K562 (cell line): ENCODE measurements around the gene BCAS1. TPM values are rescaled to one million over a fixed set of nuclear protein-coding genes. Genes with fewer than 3 reads are reported as not detected.

Experiments used
- ATF7 ChIP-seq: fragments of 450-650 bp; IDR thresholded peaks from 2 replicates; pipeline ENCODE4 v1.7.1; 2014; ENCODE audit warnings: mild to moderate bottlenecking, moderate library complexity
- CBFA2T3 ChIP-seq: fragments of 450-650 bp; IDR thresholded peaks from 2 replicates; pipeline ENCODE4 v1.6.1; 2017
- CEBPG ChIP-seq, 3 experiments: fragments of 200-800 bp in 1 of 3; sonication (Bioruptor generic) in 1 of 3; sonication (generic) in 1 of 3; formaldehyde crosslinking in 1 of 3; IDR thresholded peaks in 2 of 3; conservative IDR thresholded peaks in 1 of 3; 2 replicates each; pipeline versions ENCODE4 v1.6.1 to v1.8.0; 2016 to 2022; ENCODE audit warnings: missing compliant biosample characterization in 2 of 3, missing genetic modification characterization in 2 of 3, mild to moderate bottlenecking in 1 of 3, missing genetic modification reagents in 1 of 3
- EGR1 ChIP-seq: fragments of 450-650 bp; conservative IDR thresholded peaks from 2 replicates; pipeline ENCODE4 v1.6.1; 2017; ENCODE audit warnings: mild to moderate bottlenecking
- FOXA3 ChIP-seq, 2 experiments: fragments of 450-650 bp in 1 of 2; sonication (generic) in 1 of 2; formaldehyde crosslinking; IDR thresholded peaks in 1 of 2; conservative IDR thresholded peaks in 1 of 2; 2 replicates each; pipeline versions ENCODE4 v1.4.0 to v1.8.0; 2020 to 2022; ENCODE audit warnings: mild to moderate bottlenecking in 2 of 2, missing genetic modification reagents in 1 of 2
- FOXK2 ChIP-seq, 2 experiments: fragments of 450-650 bp; IDR thresholded peaks in 1 of 2; conservative IDR thresholded peaks in 1 of 2; 2 replicates each; pipeline ENCODE4 v1.6.1; 2016; ENCODE audit warnings: low read depth in 2 of 2, mild to moderate bottlenecking in 1 of 2
- JUNB ChIP-seq: fragments of 450-650 bp; formaldehyde crosslinking; conservative IDR thresholded peaks from 2 replicates; pipeline ENCODE4 v1.4.0; 2020; ENCODE audit warnings: mild to moderate bottlenecking
- KDM1A ChIP-seq, 2 experiments: fragments of 450-650 bp; IDR thresholded peaks; 2 replicates each; pipeline ENCODE4 v1.6.1; 2016; ENCODE audit warnings: mild to moderate bottlenecking in 2 of 2
- POLR2AphosphoS5 ChIP-seq: IDR thresholded peaks from 2 replicates; pipeline ENCODE4 v1.6.1; 2011; ENCODE audit warnings: mild to moderate bottlenecking, low read depth, low read length, moderate library complexity; ENCODE audit not compliant: control insufficient read depth, insufficient read depth
- PTTG1 ChIP-seq: fragments of 450-650 bp; IDR thresholded peaks from 2 replicates; pipeline ENCODE4 v1.6.1; 2016; ENCODE audit warnings: low read depth, mild to moderate bottlenecking, missing genetic modification characterization, missing compliant biosample characterization
- RUNX1 ChIP-seq: sonication (generic); IDR thresholded peaks from 2 replicates; pipeline ENCODE4 v1.6.1; 2016; ENCODE audit warnings: antibody characterized with exemption, low read depth
- SMARCA4 ChIP-seq: fragments of 450-650 bp; IDR thresholded peaks from 2 replicates; pipeline ENCODE4 v1.6.1; 2016
- SMARCC2 ChIP-seq: fragments of 450-650 bp; IDR thresholded peaks from 2 replicates; pipeline ENCODE4 v1.6.1; 2017; ENCODE audit warnings: antibody characterized with exemption, moderate library complexity, mild to moderate bottlenecking, low read depth
- TOE1 ChIP-seq, 2 experiments: fragments of 450-650 bp in 1 of 2; sonication (generic) in 1 of 2; formaldehyde crosslinking in 1 of 2; IDR thresholded peaks; 2 replicates each; pipeline versions ENCODE4 v1.7.1 to v1.8.0; 2016 to 2022; ENCODE audit warnings: borderline replicate concordance in 2 of 2, mild to moderate bottlenecking in 2 of 2, antibody characterized with exemption in 1 of 2, inconsistent platforms in 1 of 2, low read depth in 1 of 2, missing genetic modification reagents in 1 of 2, moderate library complexity in 1 of 2
- ZNF212 ChIP-seq: fragments of 450-650 bp; formaldehyde crosslinking; IDR thresholded peaks from 2 replicates; pipeline ENCODE4 v1.4.0; 2020; ENCODE audit warnings: mild to moderate bottlenecking
- ZNF384 ChIP-seq: IDR thresholded peaks from 2 replicates; pipeline ENCODE4 v1.6.1; 2012; ENCODE audit warnings: low read depth, low read length, improper control_type of control experiment
- polyA plus RNA-seq, 8 experiments: library from polyadenylated mRNA; depleted of rRNA in 4 of 8; stranded (reverse) in 5 of 8; unstranded in 3 of 8; fragments of >200 nt; fragmentation: Nextera tagmentation in 2 of 8; fragmentation: Illumina TruSeq in 1 of 8; extraction: Ambion mirVana in 2 of 8; extraction: Trizol in 1 of 8; gene quantifications; 2 replicates each; pipeline versions ENCODE4 v1.2.1 to v1.2.3, GENCODE V29; 2011 to 2014; ENCODE audit warnings: inconsistent platforms in 1 of 8, missing spikeins in 1 of 8
- total RNA-seq, 7 experiments: library from RNA; depleted of rRNA in 6 of 7; stranded (reverse); fragments of >200 nt in 6 of 7; fragmentation: Illumina TruSeq in 2 of 7; extraction: Trizol in 2 of 7; gene quantifications; 2 replicates each; pipeline versions ENCODE4 v1.2.1 to v1.2.3, GENCODE V29; 2011 to 2021; ENCODE audit warnings: low replicate concordance in 1 of 7
- TF ChIP-seq, protein P1 (sequence below), 2 experiments: fragments of 150-350 bp in 1 of 2; IDR thresholded peaks; 2 replicates each; pipeline ENCODE4 v1.6.1; 2012 to 2016; ENCODE audit warnings: low read depth in 2 of 2, low read length in 2 of 2, mild to moderate bottlenecking in 1 of 2, moderate library complexity in 1 of 2
- TF ChIP-seq, protein P2 (sequence below): fragments of 250-450 bp; sonication (Bioruptor Pico); IDR thresholded peaks from 2 replicates; pipeline ENCODE4 v1.8.0; 2022; ENCODE audit warnings: moderate library complexity, mild to moderate bottlenecking, inconsistent platforms
- TF ChIP-seq, protein P3 (sequence below): fragments of 450-650 bp; IDR thresholded peaks from 2 replicates; pipeline ENCODE4 v1.6.1; 2016; ENCODE audit warnings: mild to moderate bottlenecking

Gene BCAS1
- total and polyA plus RNA-seq, 9 of the 15 experiments (the other 6 are each of a cell fraction or from before 2014, with no cell fraction given) = 0.18 to 2.3 (median 0.93) TPM

DNA sequence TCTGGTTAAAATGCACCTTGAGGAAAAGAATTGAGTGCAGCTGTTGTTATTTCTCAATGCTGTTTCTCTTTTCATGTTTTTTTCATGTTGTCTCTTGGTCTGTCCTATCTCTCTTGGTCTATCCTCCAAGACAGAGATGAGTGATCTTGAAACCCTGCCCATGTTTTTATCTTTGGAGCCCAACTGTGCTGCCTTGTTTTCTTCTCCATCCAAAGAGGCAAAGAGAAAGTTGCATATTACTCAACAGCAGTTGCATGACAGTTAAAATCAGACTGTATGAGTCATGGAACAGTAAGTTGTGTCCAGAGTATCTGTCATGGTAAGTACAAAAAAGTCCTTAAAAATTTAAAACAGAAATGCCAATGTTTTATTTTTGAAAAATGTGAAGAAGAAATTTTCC lies 26.2 kb downstream of the BCAS1 start (continued):
- TF ChIP-seq, protein P1, sequence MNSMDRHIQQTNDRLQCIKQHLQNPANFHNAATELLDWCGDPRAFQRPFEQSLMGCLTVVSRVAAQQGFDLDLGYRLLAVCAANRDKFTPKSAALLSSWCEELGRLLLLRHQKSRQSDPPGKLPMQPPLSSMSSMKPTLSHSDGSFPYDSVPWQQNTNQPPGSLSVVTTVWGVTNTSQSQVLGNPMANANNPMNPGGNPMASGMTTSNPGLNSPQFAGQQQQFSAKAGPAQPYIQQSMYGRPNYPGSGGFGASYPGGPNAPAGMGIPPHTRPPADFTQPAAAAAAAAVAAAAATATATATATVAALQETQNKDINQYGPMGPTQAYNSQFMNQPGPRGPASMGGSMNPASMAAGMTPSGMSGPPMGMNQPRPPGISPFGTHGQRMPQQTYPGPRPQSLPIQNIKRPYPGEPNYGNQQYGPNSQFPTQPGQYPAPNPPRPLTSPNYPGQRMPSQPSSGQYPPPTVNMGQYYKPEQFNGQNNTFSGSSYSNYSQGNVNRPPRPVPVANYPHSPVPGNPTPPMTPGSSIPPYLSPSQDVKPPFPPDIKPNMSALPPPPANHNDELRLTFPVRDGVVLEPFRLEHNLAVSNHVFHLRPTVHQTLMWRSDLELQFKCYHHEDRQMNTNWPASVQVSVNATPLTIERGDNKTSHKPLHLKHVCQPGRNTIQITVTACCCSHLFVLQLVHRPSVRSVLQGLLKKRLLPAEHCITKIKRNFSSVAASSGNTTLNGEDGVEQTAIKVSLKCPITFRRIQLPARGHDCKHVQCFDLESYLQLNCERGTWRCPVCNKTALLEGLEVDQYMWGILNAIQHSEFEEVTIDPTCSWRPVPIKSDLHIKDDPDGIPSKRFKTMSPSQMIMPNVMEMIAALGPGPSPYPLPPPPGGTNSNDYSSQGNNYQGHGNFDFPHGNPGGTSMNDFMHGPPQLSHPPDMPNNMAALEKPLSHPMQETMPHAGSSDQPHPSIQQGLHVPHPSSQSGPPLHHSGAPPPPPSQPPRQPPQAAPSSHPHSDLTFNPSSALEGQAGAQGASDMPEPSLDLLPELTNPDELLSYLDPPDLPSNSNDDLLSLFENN (IDR thresholded peaks at IDR 0.05; ENCODE audit: low read depth in 2 of 2, low read length in 2 of 2) = 0 out of 4 replicates have a peak, but pooled peaks of 1 of the 2 experiments have one; percentile 36
- peak; percentile 52; the same call in 1 of the 2 replicates for TF ChIP-seq ZNF384
- peak; percentile 69; the same call in 1 of the 2 replicates for TF ChIP-seq SMARCC2
- TF ChIP-seq PTTG1 (tag) = no peak
- peak; percentile 40; the same call in 1 of the 2 replicates for TF ChIP-seq POLR2AphosphoS5
- TF ChIP-seq JUNB (CRISPR knock-in tag) = peak; percentile 78; the same call in 1 of the 2 replicates
- TF ChIP-seq, protein P2, sequence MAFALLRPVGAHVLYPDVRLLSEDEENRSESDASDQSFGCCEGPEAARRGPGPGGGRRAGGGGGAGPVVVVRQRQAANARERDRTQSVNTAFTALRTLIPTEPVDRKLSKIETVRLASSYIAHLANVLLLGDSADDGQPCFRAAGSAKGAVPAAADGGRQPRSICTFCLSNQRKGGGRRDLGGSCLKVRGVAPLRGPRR = no peak
- no peak for TF ChIP-seq ZNF212 (CRISPR knock-in tag)
- TF ChIP-seq FOXK2 (conservative IDR thresholded peaks at IDR 0.05 in 1 of 2, IDR thresholded peaks at IDR 0.05 in 1 of 2; ENCODE audit: low read depth in 2 of 2) = peak; percentile 70 to 89
- TF ChIP-seq, protein P3, sequence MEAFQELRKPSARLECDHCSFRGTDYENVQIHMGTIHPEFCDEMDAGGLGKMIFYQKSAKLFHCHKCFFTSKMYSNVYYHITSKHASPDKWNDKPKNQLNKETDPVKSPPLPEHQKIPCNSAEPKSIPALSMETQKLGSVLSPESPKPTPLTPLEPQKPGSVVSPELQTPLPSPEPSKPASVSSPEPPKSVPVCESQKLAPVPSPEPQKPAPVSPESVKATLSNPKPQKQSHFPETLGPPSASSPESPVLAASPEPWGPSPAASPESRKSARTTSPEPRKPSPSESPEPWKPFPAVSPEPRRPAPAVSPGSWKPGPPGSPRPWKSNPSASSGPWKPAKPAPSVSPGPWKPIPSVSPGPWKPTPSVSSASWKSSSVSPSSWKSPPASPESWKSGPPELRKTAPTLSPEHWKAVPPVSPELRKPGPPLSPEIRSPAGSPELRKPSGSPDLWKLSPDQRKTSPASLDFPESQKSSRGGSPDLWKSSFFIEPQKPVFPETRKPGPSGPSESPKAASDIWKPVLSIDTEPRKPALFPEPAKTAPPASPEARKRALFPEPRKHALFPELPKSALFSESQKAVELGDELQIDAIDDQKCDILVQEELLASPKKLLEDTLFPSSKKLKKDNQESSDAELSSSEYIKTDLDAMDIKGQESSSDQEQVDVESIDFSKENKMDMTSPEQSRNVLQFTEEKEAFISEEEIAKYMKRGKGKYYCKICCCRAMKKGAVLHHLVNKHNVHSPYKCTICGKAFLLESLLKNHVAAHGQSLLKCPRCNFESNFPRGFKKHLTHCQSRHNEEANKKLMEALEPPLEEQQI = no peak
- TF ChIP-seq CBFA2T3 = peak; percentile 86
- peak; percentile 39 to 72; a peak in 3 of 4 replicates for TF ChIP-seq KDM1A (IDR thresholded peaks at IDR 0.05)
- TF ChIP-seq CEBPG (CRISPR knock-in tag; IDR thresholded peaks at IDR 0.05) = peak; percentile 70
- peak; percentile 37 to 44; a peak in 2 of 4 replicates for TF ChIP-seq CEBPG (tag; conservative IDR thresholded peaks at IDR 0.05 in 1 of 2, IDR thresholded peaks at IDR 0.05 in 1 of 2)
- TF ChIP-seq EGR1 = no peak
- no peak for TF ChIP-seq TOE1 (IDR thresholded peaks at IDR 0.05; ENCODE audit: borderline replicate concordance)
- TF ChIP-seq TOE1 (CRISPR knock-in tag; IDR thresholded peaks at IDR 0.05; ENCODE audit: borderline replicate concordance, low read depth) = no peak
- TF ChIP-seq RUNX1 = no peak
- peak; percentile 87 for TF ChIP-seq SMARCA4
- no peak for TF ChIP-seq FOXA3 (CRISPR knock-in tag; conservative IDR thresholded peaks at IDR 0.05 in 1 of 2, IDR thresholded peaks at IDR 0.05 in 1 of 2)
- TF ChIP-seq ATF7 = peak; percentile 46; the same call in 1 of the 2 replicates
